Anterior cingulate cortex (tissue), 58 donors: ENCODE measurements around the gene CRYGS.
"Not testable (repeated sequence)": the region's sequence is repeated elsewhere in the genome, so short reads cannot be mapped to it uniquely, and the experiment has no call there.

ENCODE experiments used
- DNase-seq, 58 donors: peaks; one replicate each; lab custom pipeline; 2025; lab: John Stamatoyannopoulos, UW

CRYGS gene

DNA sequence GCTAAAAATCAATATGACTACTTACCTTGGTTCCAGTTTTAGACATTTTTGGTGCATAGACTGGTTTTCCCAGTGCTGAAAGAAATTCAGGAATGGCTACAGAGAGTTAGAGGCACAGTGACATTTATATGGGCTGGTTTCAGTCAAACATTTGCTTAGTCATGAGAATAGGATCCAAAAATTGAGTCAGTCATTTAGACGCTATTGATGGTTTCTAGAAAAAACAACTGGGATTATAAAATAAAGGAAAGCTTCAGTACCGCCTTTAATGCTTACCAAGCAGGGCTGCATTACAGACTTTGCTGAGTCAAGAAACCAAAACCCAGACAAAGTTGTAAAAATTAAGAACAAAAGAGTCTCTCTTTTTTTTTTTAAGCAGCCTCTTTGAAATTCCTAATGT is at the start of gene CRYGS:
CRYGS (minus strand) TSS at position 100 of the 400 bp plus-strand sequence; CDS start at position 46, 54 bp downstream.
- DNase-seq, result no peak

DNA sequence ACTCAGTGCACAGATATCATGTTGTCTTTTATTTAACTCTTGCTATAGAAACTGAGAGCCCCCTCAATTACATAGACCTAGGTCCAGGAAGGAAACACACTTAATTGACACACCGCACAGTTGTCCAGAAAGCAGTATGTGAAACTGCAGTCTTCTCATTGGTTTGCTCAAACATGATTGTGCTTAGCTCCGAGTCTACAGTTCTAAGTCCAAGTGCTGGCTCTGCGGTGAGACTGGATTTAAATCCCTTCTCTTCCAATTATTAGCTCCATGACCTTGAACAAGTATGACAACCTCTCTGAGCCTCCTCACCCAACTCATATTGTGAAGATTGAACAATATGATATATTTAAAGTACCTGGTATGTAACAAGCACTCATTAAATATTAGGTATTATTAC is 49.7 kb upstream of the CRYGS start:
- DNase-seq, result no peak

DNA sequence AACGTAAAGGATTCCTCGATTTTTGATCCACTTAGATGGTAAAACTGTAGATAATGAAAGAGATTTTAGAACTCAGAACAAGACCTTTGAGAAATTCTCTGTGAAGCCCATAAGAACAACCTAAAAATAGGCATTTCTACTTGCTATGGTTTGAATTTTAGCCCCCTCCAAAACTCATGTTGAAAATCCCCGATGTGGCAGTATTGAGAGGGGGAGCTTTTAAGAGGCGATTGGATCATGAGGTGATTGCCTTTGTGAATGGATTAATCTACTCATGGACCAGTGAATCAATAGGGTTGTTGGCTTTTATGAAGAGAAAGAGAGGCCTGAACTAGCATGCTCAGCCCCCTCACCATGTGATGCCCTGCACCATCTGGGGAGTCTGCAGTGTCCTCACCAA is 48.5 kb upstream of the CRYGS start:
- no peak for DNase-seq

DNA sequence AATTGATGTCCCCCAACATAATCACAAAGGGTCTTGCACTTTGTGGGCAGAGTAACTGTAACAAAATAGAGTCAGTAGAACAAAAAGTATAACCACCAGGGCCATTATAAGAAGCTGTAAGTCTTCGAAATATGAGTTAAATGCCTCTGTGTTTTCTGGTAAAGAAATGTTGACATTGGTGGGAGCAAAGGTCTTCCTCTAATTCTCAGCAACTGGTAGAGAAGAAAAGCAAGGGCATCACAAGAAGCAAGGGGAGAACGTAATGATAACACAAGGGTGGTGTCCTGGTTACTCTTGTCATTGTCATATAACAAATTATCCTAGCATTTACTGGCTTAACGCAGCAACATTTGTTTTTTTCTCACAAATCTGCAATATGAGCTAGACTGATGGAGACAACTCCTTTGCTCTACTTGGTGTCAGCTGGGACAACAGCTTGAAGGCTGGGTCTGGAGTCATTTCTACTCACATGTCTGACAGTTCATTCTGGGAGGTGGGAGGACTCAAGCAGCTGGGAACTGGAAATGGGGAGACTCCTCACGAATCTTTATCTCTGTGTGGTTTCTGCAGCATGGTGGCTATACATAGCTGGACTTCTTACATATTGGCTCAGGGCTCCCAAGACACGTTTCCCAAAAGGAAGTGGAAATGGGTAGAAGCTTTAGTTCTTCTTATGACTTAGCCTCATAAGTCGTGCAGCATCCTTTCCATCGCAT is 46.6 kb upstream of the CRYGS start:
- peak in 3 of 58 donors; percentile 2 to 4 (median 4) for DNase-seq

GRCh38 chr3:186589856-186590579 is 45.8 kb upstream of the CRYGS start:
- DNase-seq, result no peak

DNA sequence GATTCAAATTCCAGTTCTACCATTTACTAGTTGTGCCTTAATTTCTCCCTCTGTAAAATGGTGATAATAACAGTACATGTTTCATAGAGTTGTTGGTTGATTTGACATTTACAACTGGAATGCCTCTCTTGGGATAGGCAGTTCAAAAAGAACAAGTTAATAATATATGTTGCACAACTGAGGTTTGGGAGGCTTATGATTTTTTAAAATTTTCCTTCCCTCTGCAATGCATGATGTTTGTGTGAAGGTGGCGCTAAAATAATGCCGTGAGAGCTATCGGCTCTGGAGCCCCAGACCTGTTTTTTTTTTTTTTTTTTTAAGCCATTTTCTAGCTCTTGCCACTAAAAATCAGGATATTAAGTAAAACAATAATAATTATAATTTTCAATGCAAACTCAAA is 44.9 kb upstream of the CRYGS start:
- DNase-seq, result no peak

DNA sequence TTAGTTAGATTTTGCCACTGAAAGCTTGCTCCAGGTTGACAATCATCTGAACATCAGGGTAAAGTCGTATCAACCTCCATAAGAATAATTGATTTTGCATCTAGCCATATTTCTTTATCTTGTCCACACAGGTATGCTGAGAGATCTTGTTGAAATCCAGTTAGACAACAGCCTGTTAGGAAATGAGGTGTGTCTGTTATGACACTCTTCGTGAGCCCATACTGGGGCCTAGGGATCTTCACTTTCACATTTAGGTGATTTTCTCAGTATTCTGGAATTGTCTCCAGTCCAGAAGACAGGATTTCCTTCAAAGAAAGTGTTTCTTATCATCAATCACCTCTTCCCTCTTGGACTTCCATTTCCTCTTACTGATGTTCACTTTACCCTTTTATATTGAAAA is 44.5 kb upstream of the CRYGS start:
- DNase-seq, result no peak

- no peak for DNase-seq
Observed at GRCh38 chr3:186587183-186587582, 43.0 kb upstream of the CRYGS start.

GRCh38 chr3:186586245-186586644 is 42.1 kb upstream of the CRYGS start:
- not testable (repeated sequence) for DNase-seq

DNA sequence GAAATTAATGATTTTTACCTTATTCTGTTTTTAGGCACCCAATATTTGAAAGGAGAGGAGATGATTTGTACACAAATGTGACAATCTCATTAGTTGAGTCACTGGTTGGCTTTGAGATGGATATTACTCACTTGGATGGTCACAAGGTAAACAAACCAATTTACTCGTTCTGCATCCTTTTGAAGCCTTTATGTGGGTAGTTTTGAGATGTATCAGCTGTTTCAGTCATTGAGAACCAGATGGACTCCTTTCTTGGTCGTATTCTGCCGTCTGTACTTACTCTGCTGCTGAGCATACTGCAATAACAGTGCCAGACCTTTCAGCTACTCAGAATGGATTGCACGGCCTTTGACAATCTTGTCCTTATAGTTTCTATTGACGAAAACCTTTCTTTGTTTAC is 39.7 kb upstream of the CRYGS start:
- no peak for DNase-seq

GRCh38 chr3:186582541-186582940 is 38.4 kb upstream of the CRYGS start:
- no peak for DNase-seq

DNA sequence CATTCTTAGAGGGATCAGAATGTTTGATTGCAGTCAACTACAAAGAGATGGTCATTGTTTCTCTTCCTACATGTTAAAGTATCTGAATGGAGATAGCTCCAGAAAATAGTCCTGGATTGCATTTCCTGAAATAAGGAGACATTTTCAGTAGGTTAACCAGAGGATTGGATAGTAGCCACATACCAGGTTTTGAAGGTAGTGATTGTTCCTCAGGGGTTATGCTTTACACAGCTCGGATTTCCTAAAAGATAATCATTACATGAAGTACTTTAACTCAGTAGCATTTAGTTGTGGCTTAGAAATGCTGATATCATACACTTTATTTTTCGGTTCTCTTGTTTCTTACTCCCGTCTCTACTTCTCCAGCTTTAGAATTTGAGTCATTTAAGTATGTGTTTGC is 36.6 kb upstream of the CRYGS start:
- no peak for DNase-seq

- no peak for DNase-seq
Observed at GRCh38 chr3:186577521-186577920, 33.3 kb upstream of the CRYGS start.

GRCh38 chr3:186571644-186572013 is 27.4 kb upstream of the CRYGS start:
- no peak for DNase-seq

DNA sequence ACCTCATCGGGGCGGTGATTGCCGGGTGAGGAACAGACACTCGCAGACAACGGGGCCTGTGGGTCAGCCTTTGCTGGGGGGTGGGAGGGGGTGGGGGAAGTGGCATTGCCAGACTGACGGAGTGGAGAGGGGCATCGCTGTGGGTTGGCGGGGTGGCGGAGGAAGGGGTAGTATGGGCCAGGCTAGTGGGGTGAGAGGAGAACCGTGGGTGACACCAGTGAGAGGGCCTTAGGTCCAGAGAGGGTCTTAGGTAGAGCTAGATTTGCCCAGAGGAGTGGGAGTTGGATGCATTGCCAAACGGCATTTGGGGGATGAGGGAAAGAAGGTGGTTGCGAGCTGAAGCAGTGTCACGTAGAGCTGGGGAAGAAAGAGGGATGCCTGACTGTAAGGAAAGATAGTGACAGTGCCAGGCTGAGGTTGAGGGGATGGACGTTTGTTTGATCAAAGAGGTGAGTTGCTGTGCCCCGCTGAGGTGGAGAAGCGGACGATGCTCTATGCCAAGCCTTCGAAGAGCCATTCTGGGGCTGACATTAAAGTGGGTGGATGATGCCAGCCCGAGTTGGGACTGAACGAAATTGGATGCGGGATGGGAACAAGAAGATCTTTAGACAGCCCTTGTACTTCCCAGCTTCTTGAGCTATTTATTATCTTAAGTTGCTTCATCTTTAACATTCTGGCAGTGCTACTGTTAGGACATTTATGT is 26.9 kb upstream of the CRYGS start:
- peak in 4 of 58 donors; percentile 35 to 49 (median 46) for DNase-seq

- peak; percentile 71 to 100 (median 99) for DNase-seq
Observed at GRCh38 chr3:186570096-186570940, 26.1 kb upstream of the CRYGS start, which contains the start of gene DNAJB11. Gene DNAJB11, plus strand, starts transcription at chr3:186570720. Its CDS starts 178 bp downstream, at chr3:186570898.

DNA sequence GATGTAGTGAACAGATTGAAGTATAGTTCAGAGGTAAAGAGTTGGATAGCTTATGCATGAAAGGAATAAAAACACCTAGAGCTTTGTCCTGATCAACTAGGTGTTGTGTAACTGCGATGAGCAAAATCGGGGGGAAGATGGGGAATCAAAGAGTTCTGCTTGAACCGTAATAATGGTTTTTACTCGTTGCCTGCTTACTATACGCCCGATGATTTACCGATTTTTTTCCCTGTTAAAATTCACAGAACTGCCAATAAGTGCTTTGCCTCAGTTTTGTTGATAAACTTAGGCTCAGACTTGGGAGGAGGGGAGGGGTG is 25.6 kb upstream of the CRYGS start:
- DNase-seq, result no peak

DNA sequence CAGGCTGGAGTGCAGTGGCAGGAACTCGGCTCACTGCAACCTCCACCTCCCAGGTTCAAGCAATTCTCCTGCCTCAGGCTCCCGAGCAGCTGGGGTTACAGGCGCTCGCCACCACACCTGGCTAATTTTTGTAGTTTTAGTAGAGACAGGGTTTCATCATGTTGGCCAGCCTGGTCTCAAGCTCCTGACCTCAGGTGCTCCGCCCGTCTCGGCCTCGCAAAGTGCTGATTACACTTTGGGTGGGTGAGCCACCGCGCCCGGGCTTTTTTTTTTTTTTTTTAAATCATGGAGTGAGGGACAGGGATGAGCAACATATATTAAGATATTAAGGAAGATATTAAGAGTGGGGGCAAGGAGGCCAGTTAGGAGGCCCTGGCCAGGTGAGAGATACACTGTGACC is 25.2 kb upstream of the CRYGS start:
- DNase-seq, result peak in 1 of 58 donors; percentile 3

DNA sequence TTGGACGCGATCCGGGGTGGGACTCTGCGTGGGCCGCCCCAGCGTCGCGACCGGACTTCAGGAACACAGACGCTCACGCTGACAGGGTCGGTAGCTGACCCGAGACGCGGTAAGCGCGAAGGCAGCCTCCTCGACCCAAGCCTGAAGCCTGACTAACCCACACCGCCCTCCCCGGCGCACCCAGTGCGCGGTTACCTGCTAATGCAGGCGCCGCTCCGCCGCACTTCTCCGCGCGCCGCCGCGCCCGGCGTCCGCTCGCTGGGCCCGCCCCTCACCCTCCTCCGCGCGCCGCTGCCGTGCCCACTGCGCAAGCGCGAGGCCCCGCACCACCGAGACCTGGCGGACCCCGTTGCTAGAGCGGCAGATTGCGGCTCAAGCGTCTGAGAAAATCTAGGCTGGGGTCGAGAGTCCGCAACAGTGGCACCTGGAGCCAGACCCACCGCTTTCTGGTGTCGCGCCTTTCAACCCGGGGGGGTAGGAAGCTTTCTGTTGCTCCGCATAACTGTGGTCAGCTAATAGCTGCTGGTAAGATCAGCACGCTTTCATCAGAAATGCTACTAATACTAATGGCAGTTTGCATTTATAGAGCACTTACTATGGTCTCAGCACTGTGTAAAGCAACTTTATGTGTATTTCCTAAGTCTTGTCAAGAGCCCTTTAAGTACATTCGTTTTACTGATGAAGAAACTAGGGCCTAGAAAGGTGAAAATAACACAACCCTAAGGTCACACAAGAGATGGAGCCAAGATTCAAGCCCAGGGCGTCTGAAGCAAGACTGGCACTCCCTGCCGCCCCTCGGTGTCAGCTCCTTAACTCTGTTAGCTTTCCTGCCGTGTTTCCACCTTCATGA is 23.1 kb upstream of the CRYGS start, which contains the start of gene TBCCD1:
TBCCD1 (minus strand) TSS at position 268 of the 850 bp plus-strand sequence. CDS start 3,010 bp downstream, outside the sequence.
- DNase-seq, result peak; percentile 47 to 93 (median 86)

DNA sequence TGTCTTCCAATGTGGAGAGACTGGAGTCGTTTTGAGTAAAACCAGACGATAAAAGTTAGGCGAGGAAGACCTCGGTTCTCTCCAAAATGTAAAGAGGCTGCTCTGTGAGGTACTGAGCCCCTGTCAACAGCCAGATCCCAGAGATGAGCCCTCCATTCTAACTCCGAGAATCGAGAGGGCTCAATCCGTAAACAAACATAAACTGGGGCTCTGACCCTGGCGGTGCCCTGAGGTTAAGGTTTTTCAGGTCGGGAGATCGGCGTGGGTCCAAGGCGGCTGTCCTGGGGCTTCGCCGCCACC is 22.5 kb upstream of the CRYGS start:
- DNase-seq, result no peak
